Natural killer cell treated with Interleukin-12 subunit alpha and Interleukin-12 subunit beta and Interleukin-15 and Interleukin-18, amount 100 ng/mL, for 72 hours (primary cell): Measurements from ENCODE around the gene BSPRY. TPM values are rescaled to one million over a fixed set of nuclear protein-coding genes. Genes with fewer than 3 reads are reported as not detected.
"Not testable (repeated sequence)": the region's sequence is repeated elsewhere in the genome, so short reads cannot be mapped to it uniquely, and the experiment has no call there.

ENCODE experiments used
- ATAC-seq, 2 donors: fragments of 150-1000 bp; cut with Tn5 transposase in 1 of 2; sonication (Bioruptor Pico), chemical (Tn5 transposase) in 1 of 2; 2 replicates each; pipeline ENCODE4 v1.10.0; 2021
- DNase-seq: peaks from one replicate; pipeline ENCODE4 v3.0.0; 2022; ENCODE audit warnings: low spot score
- H3K27ac Mint-ChIP-seq, 2 donors: 1 replicate in 1 of 2; 2 replicates in 1 of 2; pipeline ENCODE4 v1.8.0; 2022; ENCODE audit warnings: mixed read lengths in 2 of 2, mild to moderate bottlenecking in 1 of 2, moderate library complexity in 1 of 2
- H3K27me3 Mint-ChIP-seq, 2 donors: 1 replicate in 1 of 2; 2 replicates in 1 of 2; pipeline ENCODE4 v1.8.0; 2022; ENCODE audit warnings: mixed read lengths in 2 of 2
- H3K36me3 Mint-ChIP-seq: one replicate; pipeline ENCODE4 v1.8.0; 2022; ENCODE audit warnings: mixed read lengths
- H3K4me1 Mint-ChIP-seq, 2 donors: 1 replicate in 1 of 2; 2 replicates in 1 of 2; pipeline ENCODE4 v1.8.0; 2022; ENCODE audit warnings: low read depth in 2 of 2, mixed read lengths in 2 of 2, mild to moderate bottlenecking in 1 of 2
- H3K4me3 Mint-ChIP-seq: one replicate; pipeline ENCODE4 v1.8.0; 2022; ENCODE audit warnings: mixed read lengths
- H3K9me3 Mint-ChIP-seq: 2 replicates; pipeline ENCODE4 v1.8.0; 2022; ENCODE audit warnings: mixed read lengths
- total RNA-seq, 2 donors: library from RNA; stranded (reverse); gene quantifications; one replicate each; pipeline ENCODE4 v1.2.3, GENCODE V29; 2022

Gene BSPRY
- total RNA-seq, 2 donors from 2014 or later, result 2.5 to 5.0 TPM

- H3K27me3 Mint-ChIP-seq, result no peaks in the 10 kb centered on the region
- H3K36me3 Mint-ChIP-seq, result no peaks in the 10 kb centered on the region
- ATAC-seq (peak; percentile 100), DNase-seq (peak; percentile 100)
- peak within 1 kb of the TSS; percentile 92 for H3K4me3 Mint-ChIP-seq
- peak within 1 kb of the TSS; percentile 51 to 76 for H3K27ac Mint-ChIP-seq
- no peaks in the 10 kb centered on the region for H3K9me3 Mint-ChIP-seq
- peaks cover 8 to 12% of the 10 kb centered on the region in 2 donors for H3K4me1 Mint-ChIP-seq
Measured at GRCh38 chr9:113401027-113401792, 51.9 kb downstream of the BSPRY start, which contains the start of gene ALAD. Gene ALAD (minus strand): TSS chr9:113401284. CDS start chr9:113393559, 7,725 bp downstream.

GRCh38 chr9:113403646-113404045 is 54.3 kb downstream of the BSPRY start:
- no peak for ATAC-seq
- no peak overlapping the region for H3K27ac Mint-ChIP-seq

GRCh38 chr9:113406353-113406752 is 57.0 kb downstream of the BSPRY start:
- not testable (repeated sequence) for H3K27ac Mint-ChIP-seq, H3K27me3 Mint-ChIP-seq, DNase-seq, H3K9me3 Mint-ChIP-seq, H3K4me3 Mint-ChIP-seq, ATAC-seq
- peaks cover 25% of the 10 kb centered on the region for H3K36me3 Mint-ChIP-seq
- H3K4me1 Mint-ChIP-seq, result peaks cover 29 to 37% of the 10 kb centered on the region in 2 donors

More at GRCh38 chr9:113403646-113404045, 54.3 kb downstream of the BSPRY start:
- no peaks in the 10 kb centered on the region for H3K9me3 Mint-ChIP-seq
- H3K36me3 Mint-ChIP-seq, result peaks cover 19% of the 10 kb centered on the region
- H3K4me3 Mint-ChIP-seq, result no peak overlapping the region
- no peak for DNase-seq
- peaks cover 24 to 26% of the 10 kb centered on the region in 2 donors for H3K4me1 Mint-ChIP-seq
- no peaks in the 10 kb centered on the region for H3K27me3 Mint-ChIP-seq

- ATAC-seq, DNase-seq, H3K27me3 Mint-ChIP-seq, H3K9me3 Mint-ChIP-seq: not testable (repeated sequence)
- peaks cover 25% of the 10 kb centered on the region for H3K36me3 Mint-ChIP-seq
- H3K4me3 Mint-ChIP-seq, result peak overlapping the region; percentile 97
- H3K27ac Mint-ChIP-seq, result peak overlapping the region; percentile 67 to 99
- peaks cover 25 to 33% of the 10 kb centered on the region in 2 donors for H3K4me1 Mint-ChIP-seq
Measured at GRCh38 chr9:113406873-113407511, 57.7 kb downstream of the BSPRY start.

- DNase-seq (no peak), ATAC-seq (no peak)
- H3K9me3 Mint-ChIP-seq, result no peaks in the 10 kb centered on the region
- H3K36me3 Mint-ChIP-seq, result peaks cover 25% of the 10 kb centered on the region
- no peaks in the 10 kb centered on the region for H3K27me3 Mint-ChIP-seq
- H3K4me1 Mint-ChIP-seq, result peaks cover 25 to 33% of the 10 kb centered on the region in 2 donors
- H3K27ac Mint-ChIP-seq, result peak overlapping the region; percentile 98 to 99
- peak overlapping the region; percentile 97 for H3K4me3 Mint-ChIP-seq
Measured at GRCh38 chr9:113409481-113409880, 60.1 kb downstream of the BSPRY start.

GRCh38 chr9:113409883-113410206 is 60.5 kb downstream of the BSPRY start:
- Mint-ChIP-seq H3K27ac (peak overlapping the region; percentile 98 to 99), H3K4me3 (peak overlapping the region; percentile 97), H3K9me3 (no peaks in the 10 kb centered on the region), H3K4me1 (peaks cover 25 to 33% of the 10 kb centered on the region in 2 donors), H3K27me3 (no peaks in the 10 kb centered on the region), H3K36me3 (peaks cover 25% of the 10 kb centered on the region)
- peak; percentile 3 to 45 for ATAC-seq
- no peak for DNase-seq

- H3K4me3 Mint-ChIP-seq, result peak within 1 kb of the TSS; percentile 97
- peaks cover 25% of the 10 kb centered on the region for H3K36me3 Mint-ChIP-seq
- no peaks in the 10 kb centered on the region for H3K27me3 Mint-ChIP-seq
- peaks cover 25 to 33% of the 10 kb centered on the region in 2 donors for H3K4me1 Mint-ChIP-seq
- H3K27ac Mint-ChIP-seq, result peak within 1 kb of the TSS; percentile 98 to 99
- no peaks in the 10 kb centered on the region for H3K9me3 Mint-ChIP-seq
- DNase-seq (peak; percentile 97), ATAC-seq (peak; percentile 97 to 98)
Measured at GRCh38 chr9:113410207-113410864, 61.0 kb downstream of the BSPRY start, which contains the start of the genes C9orf43 and POLE3. Gene C9orf43 (plus strand): TSS chr9:113410747. CDS start chr9:113413494, 2,747 bp downstream. Gene POLE3 (minus strand): TSS chr9:113410675. CDS start chr9:113410293, 382 bp downstream.

- DNase-seq (no peak), ATAC-seq (no peak)
- Mint-ChIP-seq H3K4me3 (no peak overlapping the region), H3K27ac (no peak overlapping the region), H3K9me3 (no peaks in the 10 kb centered on the region), H3K27me3 (no peaks in the 10 kb centered on the region), H3K36me3 (no peaks in the 10 kb centered on the region), H3K4me1 (no peaks in the 10 kb centered on the region)
Measured at GRCh38 chr9:113416149-113416721, 66.9 kb downstream of the BSPRY start.

GRCh38 chr9:113417370-113417769 is 68.0 kb downstream of the BSPRY start:
- Mint-ChIP-seq H3K4me3 (no peak overlapping the region), H3K36me3 (no peaks in the 10 kb centered on the region), H3K27ac (no peak overlapping the region), H3K27me3 (no peaks in the 10 kb centered on the region), H3K4me1 (no peaks in the 10 kb centered on the region), H3K9me3 (no peaks in the 10 kb centered on the region)
- no peak for DNase-seq
- ATAC-seq, result no peak

Other genes starting within 250 kb of the BSPRY start
- gene SLC31A2, start 198.5 kb upstream of the BSPRY start, total RNA-seq, result 1 to 10 TPM; 4.3 to 4.8 TPM
- gene FKBP15, start 128.3 kb upstream of the BSPRY start, total RNA-seq, result 10 to 100 TPM; 47.2 to 60.4 TPM
- gene SLC31A1, start 128.0 kb upstream of the BSPRY start, total RNA-seq, result 10 to 100 TPM; 20.0 to 20.5 TPM
- gene CDC26, start 74.0 kb upstream of the BSPRY start, total RNA-seq, result 10 to 100 TPM; 16.5 to 39.1 TPM
- 10 to 100 TPM; 33.9 to 47.8 TPM for gene PRPF4, start 73.9 kb upstream of the BSPRY start, total RNA-seq
- not detected for gene RNF183, start 46.2 kb upstream of the BSPRY start, total RNA-seq
- gene WDR31, start 9.3 kb upstream of the BSPRY start, total RNA-seq, result 1 to 10 TPM in 1 of 2 donors, under 1 TPM in 1; 0.83 to 1.4 TPM
- gene HDHD3, start 27.4 kb downstream of the BSPRY start, total RNA-seq, result 10 to 100 TPM; 11.0 to 15.7 TPM
- gene ALAD, start 51.7 kb downstream of the BSPRY start, total RNA-seq, result 10 to 100 TPM; 18.7 to 19.5 TPM
- 10 to 100 TPM; 62.7 to 76.1 TPM for gene POLE3, start 61.1 kb downstream of the BSPRY start, total RNA-seq
- gene C9orf43, start 61.2 kb downstream of the BSPRY start, total RNA-seq, result 1 to 10 TPM; 1.1 to 1.3 TPM
- gene RGS3, start 114.2 kb downstream of the BSPRY start, total RNA-seq, result 100 to 1,000 TPM in 1 of 2 donors, 10 to 100 TPM in 1; 71.7 to 144 TPM